Upper lobe of right lung (tissue), 1 donor: ENCODE measurements around the gene MT1M. TPM values are rescaled to one million over a fixed set of nuclear protein-coding genes. Genes with fewer than 3 reads are reported as not detected.

Source experiments
- ATAC-seq: fragments of 200-7000 bp; cut with Tn5 transposase; one replicate; pipeline ENCODE4 v1.9.1; 2020; ENCODE audit warnings: mild to moderate bottlenecking, moderate library complexity
- DNase-seq: peaks from one replicate; pipeline ENCODE4 v3.0.0-alpha.2; 2020
- H3K27ac ChIP-seq: fragments of 200-600 bp; one replicate; pipeline ENCODE4 v1.8.0; 2022
- H3K27me3 ChIP-seq: fragments of 200-600 bp; one replicate; pipeline ENCODE4 v1.8.0; 2022; ENCODE audit warnings: mild to moderate bottlenecking
- H3K36me3 ChIP-seq: fragments of 200-600 bp; one replicate; pipeline ENCODE4 v1.8.0; 2022
- H3K4me1 ChIP-seq: fragments of 200-600 bp; one replicate; pipeline ENCODE4 v1.8.0; 2022
- H3K4me3 ChIP-seq: fragments of 200-600 bp; one replicate; pipeline ENCODE4 v1.8.0; 2022; ENCODE audit warnings: mild to moderate bottlenecking
- H3K9me3 ChIP-seq: fragments of 200-600 bp; one replicate; pipeline ENCODE4 v1.8.0; 2022
- CTCF ChIP-seq: fragments of 200-600 bp; IDR thresholded peaks from one replicate; pipeline ENCODE4 v1.8.0; 2022; ENCODE audit warnings: antibody characterized with exemption
- intact Hi-C: fragments of 100-400 bp; cut with DNase I; formaldehyde crosslinking; loops from one replicate; pipeline ENCODE4 v1.11.0; 2022
- total RNA-seq: library from RNA; stranded (reverse); fragmentation: NEBNext Ultra II Directional; extraction: Animal tissue kit (Norgen Biotek cat#: 25700); gene quantifications from one replicate; pipeline ENCODE4 v1.2.1, GENCODE V29; 2021
- donor health status: DM: no; HTN: yes; CAD: no; lungs with severe emphysema.

Gene MT1M
- total RNA-seq, 1 donor from 2014 or later = 40.3 TPM

GRCh38 chr16:56632848-56633365, 448 bp downstream of the MT1M start:
- intact Hi-C loops = no loop called here
- DNase-seq (no peak), ATAC-seq (no peak)

GRCh38 chr16:56633535-56633934, 1.1 kb downstream of the MT1M start:
- H3K36me3 ChIP-seq = no peaks in the 10 kb centered on the region
- intact Hi-C loops = no loop called here
- peak overlapping the region; percentile 83 for H3K27ac ChIP-seq

More at GRCh38 chr16:56632848-56633365, 448 bp downstream of the MT1M start:
- Histone ChIP-seq H3K36me3 (no peaks in the 10 kb centered on the region), H3K9me3 (no peaks in the 10 kb centered on the region), H3K4me1 (peaks cover 8% of the 10 kb centered on the region), H3K4me3 (peak overlapping the region; percentile 46), H3K27me3 (peaks cover 23% of the 10 kb centered on the region), H3K27ac (peak overlapping the region; percentile 83)
- TF ChIP-seq CTCF = no peak

GRCh38 chr16:56634715-56635440, 2.4 kb downstream of the MT1M start:
- Histone ChIP-seq H3K27ac (no peak overlapping the region), H3K4me1 (peaks cover 22% of the 10 kb centered on the region), H3K27me3 (peaks cover 40% of the 10 kb centered on the region), H3K36me3 (no peaks in the 10 kb centered on the region), H3K4me3 (peak overlapping the region; percentile 10), H3K9me3 (no peaks in the 10 kb centered on the region)
- intact Hi-C loops = no loop called here
- ATAC-seq (no peak), DNase-seq (no peak)
- no peak for TF ChIP-seq CTCF

More at GRCh38 chr16:56633535-56633934, 1.1 kb downstream of the MT1M start:
- no peaks in the 10 kb centered on the region for H3K9me3 ChIP-seq
- peaks cover 15% of the 10 kb centered on the region for H3K4me1 ChIP-seq
- ATAC-seq (no peak), DNase-seq (no peak)
- no peak for TF ChIP-seq CTCF
- H3K27me3 ChIP-seq = peaks cover 29% of the 10 kb centered on the region
- H3K4me3 ChIP-seq = peak overlapping the region; percentile 46

GRCh38 chr16:56635441-56635967, 3.0 kb downstream of the MT1M start:
- peaks cover 40% of the 10 kb centered on the region for H3K27me3 ChIP-seq
- H3K4me3 ChIP-seq = peak overlapping the region; percentile 10
- no peak for TF ChIP-seq CTCF
- H3K27ac ChIP-seq = no peak overlapping the region
- no peak for DNase-seq
- intact Hi-C loops = no loop called here
- ATAC-seq = no peak
- no peaks in the 10 kb centered on the region for H3K9me3 ChIP-seq
- no peaks in the 10 kb centered on the region for H3K36me3 ChIP-seq
- H3K4me1 ChIP-seq = peaks cover 22% of the 10 kb centered on the region

GRCh38 chr16:56636616-56637413, 4.4 kb downstream of the MT1M start:
- intact Hi-C loops = no loop called here
- ATAC-seq = no peak
- no peak for TF ChIP-seq CTCF
- Histone ChIP-seq H3K27ac (no peak overlapping the region), H3K9me3 (no peaks in the 10 kb centered on the region), H3K4me1 (peaks cover 22% of the 10 kb centered on the region), H3K4me3 (no peak overlapping the region), H3K27me3 (peaks cover 40% of the 10 kb centered on the region), H3K36me3 (no peaks in the 10 kb centered on the region)
- no peak for DNase-seq
